ENCODE data around the gene TBC1D9B.

- TF ChIP-seq CTCF (IDR thresholded peaks at IDR 0.05; ENCODE audit: poor library complexity) (no peak), EZH2 (IDR thresholded peaks at IDR 0.05; ENCODE audit: borderline replicate concordance) (no peak)
Measured at GRCh38 chr5:179817470-179817840, 90.2 kb downstream of the TBC1D9B start.

All from hepatocyte (in vitro differentiated cells).